ENCODE data around the gene RIMS3.

DNA sequence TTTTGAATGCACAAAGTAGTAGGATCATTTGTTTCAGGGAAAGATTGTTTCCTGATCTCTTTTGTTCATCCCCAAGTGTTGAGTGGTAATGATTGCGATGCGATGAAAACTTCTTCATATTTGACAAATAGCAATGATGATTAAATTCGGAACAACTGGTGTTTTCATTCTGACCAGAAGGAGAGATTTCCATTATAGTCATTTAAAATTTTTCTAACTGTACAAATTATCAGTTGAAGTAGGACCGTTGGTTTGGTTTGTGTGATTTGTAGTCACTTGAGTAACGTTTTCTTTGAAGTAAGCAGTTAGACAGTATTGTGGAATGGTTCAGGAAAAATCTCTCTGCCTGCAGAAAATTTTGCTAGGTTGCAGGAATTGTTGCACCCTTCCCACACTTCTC is 32.0 kb upstream of the RIMS3 start:
- TF ChIP-seq POLR2AphosphoS5 (IDR thresholded peaks at IDR 0.05; ENCODE audit: low read depth, low read length): no peak
- TF ChIP-seq, protein P1, sequence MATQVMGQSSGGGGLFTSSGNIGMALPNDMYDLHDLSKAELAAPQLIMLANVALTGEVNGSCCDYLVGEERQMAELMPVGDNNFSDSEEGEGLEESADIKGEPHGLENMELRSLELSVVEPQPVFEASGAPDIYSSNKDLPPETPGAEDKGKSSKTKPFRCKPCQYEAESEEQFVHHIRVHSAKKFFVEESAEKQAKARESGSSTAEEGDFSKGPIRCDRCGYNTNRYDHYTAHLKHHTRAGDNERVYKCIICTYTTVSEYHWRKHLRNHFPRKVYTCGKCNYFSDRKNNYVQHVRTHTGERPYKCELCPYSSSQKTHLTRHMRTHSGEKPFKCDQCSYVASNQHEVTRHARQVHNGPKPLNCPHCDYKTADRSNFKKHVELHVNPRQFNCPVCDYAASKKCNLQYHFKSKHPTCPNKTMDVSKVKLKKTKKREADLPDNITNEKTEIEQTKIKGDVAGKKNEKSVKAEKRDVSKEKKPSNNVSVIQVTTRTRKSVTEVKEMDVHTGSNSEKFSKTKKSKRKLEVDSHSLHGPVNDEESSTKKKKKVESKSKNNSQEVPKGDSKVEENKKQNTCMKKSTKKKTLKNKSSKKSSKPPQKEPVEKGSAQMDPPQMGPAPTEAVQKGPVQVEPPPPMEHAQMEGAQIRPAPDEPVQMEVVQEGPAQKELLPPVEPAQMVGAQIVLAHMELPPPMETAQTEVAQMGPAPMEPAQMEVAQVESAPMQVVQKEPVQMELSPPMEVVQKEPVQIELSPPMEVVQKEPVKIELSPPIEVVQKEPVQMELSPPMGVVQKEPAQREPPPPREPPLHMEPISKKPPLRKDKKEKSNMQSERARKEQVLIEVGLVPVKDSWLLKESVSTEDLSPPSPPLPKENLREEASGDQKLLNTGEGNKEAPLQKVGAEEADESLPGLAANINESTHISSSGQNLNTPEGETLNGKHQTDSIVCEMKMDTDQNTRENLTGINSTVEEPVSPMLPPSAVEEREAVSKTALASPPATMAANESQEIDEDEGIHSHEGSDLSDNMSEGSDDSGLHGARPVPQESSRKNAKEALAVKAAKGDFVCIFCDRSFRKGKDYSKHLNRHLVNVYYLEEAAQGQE (IDR thresholded peaks at IDR 0.05; ENCODE audit: insufficient read depth in 1 of 2, low read depth in 2 of 2, low read length in 2 of 2): no peak
- TF ChIP-seq SIN3A (IDR thresholded peaks at IDR 0.05; ENCODE audit: borderline replicate concordance, insufficient read depth, low read length): no peak
- TF ChIP-seq TAF1 (IDR thresholded peaks at IDR 0.05; ENCODE audit: borderline replicate concordance, insufficient read depth, low read length): no peak
